Ramos (cell line): Measurements from ENCODE around the gene UNC79.
"Not testable (repeated sequence)": the region's sequence is repeated elsewhere in the genome, so short reads cannot be mapped to it uniquely, and the experiment has no call there.

Experiments
- in situ Hi-C: fragments of 300-500 bp; cut with MboI; formaldehyde crosslinking; loops from one replicate; pipeline ENCODE4 v1.14.3; 2022; ENCODE audit warnings: low sequenced_read_pairs; ENCODE audit not compliant: unreplicated experiment

Gene UNC79

DNA sequence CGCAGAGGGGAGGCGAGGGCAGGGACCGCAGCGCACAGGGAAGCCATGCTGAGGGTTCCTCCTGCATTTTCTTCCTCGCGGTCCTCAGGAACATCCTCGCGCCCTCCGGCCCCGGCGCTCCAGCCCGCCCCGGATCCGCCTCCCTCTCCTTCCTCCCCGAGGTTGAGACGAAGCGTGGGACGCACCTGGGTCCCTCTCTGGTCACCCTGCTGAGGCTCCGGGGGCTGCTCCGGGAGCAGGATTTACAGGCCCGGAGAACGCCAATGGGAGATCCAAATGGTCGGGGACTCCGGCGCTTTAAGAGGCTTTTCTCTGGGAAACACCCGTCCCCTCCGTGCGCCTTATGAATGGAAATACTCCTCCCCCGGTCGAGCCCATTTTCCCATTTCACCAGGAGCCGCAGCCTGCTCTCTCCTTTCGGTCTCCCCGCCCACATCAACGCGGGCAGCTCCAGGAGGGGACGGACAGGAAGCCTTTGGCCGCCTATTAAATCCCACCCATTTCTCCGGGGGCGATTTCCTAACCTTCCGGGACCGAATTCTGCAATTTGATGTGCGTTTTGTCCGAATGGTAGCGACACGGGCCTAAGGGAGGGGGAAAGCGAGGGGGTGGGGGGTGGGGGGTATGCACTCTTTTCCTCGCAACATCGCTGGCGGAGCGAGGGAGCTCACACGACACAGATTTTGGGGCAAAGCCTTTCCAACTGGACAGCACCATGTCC lies at the start of gene UNC79:
UNC79 (plus strand) TSS at position 625 of the 721 bp plus-strand sequence; CDS start at position 716, 91 bp downstream.
- in situ Hi-C loops = no loop called here

DNA sequence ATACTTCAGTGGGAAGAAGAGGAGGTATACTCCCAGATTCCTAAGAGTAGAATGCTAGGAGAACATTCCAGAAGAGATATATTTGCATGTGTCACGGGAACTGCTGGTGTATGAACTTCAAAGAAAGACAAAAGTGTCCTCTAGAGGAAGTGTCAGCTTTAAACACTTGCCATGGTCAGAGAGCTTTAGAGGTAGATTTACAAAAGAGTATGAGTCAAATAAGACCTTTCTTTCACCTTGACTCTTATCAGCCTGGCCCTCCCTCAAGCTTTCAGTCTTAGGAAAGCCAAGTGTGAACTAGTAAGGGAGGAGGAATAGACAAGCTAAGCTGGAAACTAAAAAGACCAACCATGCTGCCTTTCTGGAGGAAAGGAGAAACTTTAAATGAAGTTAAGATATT lies 49.1 kb upstream of the UNC79 start:
- in situ Hi-C loops = no loop called here

DNA sequence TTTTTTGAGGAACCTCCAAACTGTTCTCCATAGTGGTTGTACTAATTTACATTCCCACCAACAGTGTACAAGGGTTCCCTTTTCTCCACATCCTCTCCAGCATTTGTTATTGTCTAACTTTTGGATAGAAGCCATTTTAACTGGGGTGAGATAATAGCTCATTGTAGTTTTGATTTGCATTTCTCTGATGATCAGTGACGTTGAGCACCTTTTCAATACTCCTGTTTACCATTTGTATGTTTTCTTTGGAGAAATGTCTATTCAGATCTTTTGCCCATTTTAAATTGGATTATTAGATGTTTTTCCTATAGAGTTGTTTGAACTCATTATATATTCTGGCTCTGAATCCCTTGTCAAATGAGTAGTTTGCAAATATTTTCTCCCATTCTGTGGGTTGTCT lies 46.5 kb upstream of the UNC79 start:
- in situ Hi-C loops = not testable (repeated sequence)

DNA sequence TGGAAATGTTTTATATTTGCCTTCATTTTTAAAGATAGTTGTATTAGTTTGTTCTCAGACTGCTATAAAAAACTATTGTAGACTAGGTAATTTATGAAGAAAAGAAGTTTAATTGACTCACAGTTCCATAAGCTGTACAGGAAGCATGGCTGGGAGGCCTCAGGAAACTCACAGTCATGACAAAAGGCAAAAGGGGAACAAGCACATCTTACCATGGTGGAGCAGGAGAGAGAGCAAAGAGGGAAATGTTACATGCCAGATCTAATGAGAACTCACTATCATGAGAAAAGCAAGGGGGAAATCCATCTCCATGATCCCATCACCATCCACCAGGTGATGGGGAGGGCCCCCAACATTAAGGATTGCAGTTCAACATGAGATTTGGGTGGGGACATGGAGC lies 35.5 kb upstream of the UNC79 start:
- in situ Hi-C loops = no loop called here

DNA sequence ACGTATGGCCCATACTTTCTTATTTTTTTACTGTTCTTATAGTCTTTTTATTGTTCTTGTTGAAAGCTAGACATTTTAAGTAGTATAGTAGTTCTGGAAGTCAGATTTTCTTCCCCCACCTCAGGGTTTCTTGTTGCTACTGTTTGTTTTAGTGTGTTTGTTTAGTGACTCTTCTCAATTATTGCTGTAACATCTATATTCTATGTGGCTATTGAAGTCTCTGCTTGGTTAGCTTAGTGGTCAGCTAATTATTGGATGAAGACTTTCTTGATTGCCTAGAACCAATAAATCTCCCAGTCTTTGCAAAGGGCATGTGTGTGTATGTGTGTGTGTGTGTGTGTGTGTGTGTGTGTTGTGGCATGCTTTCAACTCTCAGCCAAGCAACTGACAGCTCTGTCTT lies 34.3 kb upstream of the UNC79 start:
- in situ Hi-C loops = no loop called here

DNA sequence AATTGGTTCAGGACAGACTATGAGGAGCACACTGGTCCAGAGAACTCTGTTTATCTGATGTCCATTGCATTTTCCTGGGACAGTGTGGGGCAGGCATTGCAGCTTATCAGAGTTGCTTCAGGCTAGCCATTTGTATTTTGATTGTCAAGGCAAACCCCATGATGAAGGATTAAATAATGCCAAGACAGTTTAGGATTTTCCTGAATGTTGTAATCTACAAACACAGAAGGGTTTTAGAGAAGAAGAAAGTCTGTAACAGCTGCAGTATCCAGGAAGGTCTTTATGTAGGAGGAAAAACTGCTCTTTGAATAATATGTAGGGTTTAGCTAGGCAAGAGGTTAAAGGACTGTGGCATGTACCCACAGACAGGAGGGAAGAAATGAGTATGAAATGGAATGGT lies 32.2 kb upstream of the UNC79 start:
- in situ Hi-C loops = no loop called here

DNA sequence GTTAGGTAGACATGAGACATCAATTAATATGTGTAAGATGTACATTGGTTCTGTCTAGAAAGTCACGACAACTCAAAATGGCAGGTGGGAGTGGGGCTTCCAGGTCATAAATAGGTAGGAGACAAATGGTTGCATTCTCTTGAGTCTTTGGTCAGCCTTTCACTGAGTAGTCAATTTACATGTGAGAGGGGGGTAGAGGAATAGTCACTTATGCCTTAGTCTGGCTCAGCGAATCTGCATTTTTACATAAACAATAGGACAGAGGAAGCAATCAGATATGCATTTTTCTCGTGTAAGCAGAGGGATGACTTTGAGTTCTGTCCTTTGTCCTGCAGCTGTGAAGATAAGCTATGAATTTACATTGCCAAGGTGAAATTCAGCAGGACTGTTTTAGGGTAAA lies 27.8 kb upstream of the UNC79 start:
- in situ Hi-C loops = no loop called here

DNA sequence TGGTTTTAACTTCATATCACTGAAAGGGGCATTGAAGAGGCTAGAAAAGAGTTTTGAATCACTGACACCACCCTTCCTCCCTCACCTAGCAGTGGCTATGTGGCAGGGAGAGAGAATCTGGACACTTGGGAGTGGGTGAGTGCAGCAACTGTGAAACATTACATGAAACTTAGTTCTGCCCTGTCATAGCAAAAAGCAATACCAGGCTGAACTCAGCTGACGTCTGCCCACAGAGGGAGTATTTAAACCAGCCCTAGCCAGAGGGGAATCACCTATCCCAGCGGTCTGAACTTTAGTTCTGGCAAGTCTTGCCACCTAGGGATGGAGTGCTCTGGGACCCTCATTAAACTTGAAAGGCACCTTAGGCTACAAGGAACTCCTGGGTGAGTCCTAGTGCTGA lies 20.7 kb upstream of the UNC79 start:
- in situ Hi-C loops = no loop called here

DNA sequence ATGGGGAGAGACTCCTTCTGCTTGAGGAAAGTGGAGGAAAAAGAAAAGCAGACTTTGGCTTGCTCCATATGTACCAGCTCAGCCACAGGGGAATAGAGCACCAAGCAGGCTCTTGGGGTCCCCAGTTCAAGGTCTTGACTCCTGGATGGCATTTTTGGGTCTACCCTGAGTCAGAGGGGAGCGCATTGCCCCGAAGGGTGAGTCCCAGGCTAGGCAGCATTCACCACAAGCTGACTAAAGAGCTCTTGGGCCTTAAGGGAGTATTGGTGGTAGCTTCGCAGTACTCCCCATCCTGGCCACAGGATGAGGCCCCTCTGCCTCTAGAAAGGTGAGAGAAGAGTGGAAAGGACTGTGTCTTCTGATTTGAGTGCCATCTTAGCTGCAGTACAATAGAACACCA lies 19.8 kb upstream of the UNC79 start:
- in situ Hi-C loops = no loop called here

DNA sequence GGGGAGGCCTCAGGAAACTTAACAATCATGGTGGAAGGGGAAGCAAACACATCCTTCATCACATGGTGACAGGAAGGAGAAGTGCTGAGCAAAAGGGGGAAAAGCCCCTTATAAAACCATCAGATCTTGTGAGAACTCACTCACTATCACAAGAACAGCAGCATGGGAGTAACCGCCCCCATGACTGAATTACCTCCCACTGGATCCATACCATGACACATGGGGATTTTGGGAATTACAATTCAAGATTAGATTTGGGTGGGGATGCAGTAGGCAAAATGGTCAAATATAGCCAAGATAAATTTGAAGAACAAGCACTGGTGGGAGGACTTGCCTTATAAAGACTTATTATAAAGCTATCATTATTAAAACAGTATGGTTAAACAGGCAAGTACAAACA lies 5.6 kb upstream of the UNC79 start:
- in situ Hi-C loops = not testable (repeated sequence)

DNA sequence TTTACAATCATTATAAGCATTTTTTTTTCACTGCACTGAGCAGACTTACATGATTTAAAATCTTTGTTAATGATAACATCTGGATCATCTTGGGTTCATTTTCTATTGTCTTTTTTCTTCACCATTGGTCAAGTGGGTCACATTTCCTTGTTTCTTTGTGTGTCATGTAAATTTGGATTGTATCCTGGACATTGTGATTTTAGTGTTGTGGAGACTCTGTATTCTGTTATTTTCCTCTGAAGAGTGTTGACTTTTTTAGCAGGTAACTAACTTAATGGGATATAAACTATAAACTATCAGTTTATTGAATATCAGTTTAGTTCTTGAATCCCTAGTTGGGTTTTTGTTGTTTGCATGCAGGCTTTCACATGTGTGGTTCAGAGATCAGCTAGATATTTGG lies 4.0 kb upstream of the UNC79 start:
- in situ Hi-C loops = no loop called here

DNA sequence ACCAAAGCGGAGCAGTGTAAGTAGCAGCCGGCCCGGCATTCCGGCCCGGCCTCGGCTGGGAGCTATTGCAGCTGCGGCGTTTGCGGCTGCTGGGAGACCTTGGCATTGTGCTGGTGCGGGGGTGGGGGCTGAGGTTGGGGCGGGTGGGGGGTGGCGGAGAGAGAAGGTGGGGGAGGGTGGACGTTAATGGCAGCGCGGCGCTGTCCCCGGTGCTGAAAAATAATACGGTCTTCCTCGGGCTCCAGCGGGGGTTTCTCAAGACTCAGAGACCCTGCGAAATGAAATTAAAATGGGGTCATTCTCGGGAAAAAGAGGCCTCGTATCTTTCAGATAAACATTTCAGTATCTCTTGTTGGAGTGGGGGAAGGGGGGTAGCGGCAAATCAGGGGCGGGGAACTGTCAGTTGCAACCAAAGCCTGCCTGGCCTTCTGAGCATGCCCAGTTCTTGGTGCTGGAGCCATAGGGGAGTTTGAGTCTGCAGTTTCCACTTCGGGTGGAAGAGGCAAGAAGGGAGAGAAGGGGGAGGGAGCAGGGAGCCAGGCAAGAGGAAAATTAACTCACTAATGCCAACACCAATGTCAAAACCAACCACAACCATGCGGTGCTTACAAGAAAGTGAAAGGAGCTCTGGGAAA lies 414 bp downstream of the UNC79 start:
- in situ Hi-C loops = no loop called here

DNA sequence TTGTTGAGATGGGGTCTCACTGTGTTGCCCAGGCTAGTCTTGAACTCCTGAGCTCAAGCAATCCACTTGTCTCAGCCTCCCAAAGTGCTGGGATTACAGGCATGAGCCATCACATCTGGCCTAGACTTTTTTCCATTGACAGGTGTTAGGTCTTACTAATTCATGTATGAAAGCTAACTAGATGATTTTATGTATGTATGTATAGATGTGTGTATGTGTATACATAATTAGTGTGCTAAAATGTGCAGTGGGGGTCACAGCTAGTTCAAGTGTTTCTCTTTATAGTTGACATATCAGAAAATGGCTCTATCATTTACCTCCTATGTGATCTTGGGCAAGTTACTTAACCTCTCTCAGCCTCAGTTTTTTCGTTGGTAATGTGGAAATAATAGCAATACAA lies 23.5 kb downstream of the UNC79 start:
- in situ Hi-C loops = no loop called here

DNA sequence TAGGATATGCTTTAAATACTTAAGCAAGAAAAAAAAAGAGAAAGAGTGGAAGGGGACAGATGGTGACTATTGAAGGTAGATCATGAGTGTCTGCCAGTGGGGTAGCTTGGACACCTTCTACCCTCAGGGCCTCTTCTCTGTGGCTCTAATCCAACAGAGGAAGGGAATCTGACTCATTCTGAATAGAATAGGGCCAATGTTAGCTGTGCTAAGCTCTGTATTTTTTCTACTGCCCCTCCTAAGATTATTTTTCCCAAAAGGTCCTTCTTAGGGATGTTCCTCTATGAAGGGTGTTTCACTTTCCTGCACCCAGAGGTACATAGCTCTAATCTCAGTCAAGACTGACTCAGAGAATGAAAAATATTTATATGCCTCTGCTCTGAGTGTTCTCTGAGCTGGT lies 25.6 kb downstream of the UNC79 start:
- in situ Hi-C loops = no loop called here

DNA sequence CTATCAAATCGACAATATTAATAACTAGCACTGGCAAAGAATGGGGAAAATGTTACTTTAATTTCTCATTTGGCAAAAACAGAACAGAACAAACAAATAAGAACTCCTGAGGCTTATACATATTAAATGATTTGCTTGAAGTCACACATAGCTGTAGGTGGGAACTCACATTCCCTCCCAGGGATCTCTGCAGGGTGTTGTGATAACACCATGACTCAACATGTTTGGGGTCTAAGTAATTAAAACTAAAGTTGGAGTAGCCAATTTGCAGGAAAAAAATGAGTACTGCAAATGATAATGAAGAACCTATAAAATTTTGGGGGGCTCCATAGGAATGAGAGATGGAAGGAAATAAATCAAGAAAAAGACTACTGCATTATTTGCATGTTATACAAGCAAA lies 27.5 kb downstream of the UNC79 start:
- in situ Hi-C loops = no loop called here

DNA sequence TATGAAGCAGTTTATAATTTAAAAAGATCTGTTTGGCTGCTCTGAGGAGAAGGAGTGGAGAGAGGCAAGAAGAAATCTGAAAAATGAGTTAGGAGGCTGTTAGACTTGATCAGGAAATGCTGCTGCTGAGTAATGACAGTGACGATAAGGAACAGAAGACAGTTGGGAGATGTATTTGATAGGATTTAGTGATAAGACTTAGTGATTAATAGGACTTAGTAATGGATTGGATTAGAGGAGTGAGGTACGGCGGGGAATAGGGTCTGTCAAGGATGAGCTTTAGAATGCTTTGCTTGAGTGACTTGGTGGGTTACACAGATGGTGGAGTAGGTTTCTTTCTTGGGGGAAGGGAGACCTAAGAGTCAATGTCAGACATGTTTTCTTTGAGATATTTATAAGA lies 31.7 kb downstream of the UNC79 start:
- in situ Hi-C loops = no loop called here

DNA sequence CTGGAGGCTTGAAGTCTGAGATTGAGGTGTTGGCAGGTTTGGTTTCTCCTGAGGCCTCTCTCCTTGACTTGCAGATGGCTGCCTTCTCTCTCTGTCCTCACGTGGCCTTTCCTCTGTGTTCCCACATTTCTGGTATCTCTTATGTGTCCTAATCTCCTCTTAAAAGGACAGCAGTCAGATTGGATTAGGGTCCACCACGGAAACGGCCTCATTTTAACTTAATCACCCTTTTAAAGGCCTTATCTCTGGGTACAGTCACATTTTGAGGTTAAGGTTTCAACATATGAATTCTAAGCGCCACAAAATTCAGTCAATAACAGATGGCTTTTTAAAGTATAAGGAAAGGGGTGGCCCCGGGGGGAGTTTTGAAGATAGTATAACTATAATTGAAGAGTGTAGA lies 33.5 kb downstream of the UNC79 start:
- in situ Hi-C loops = no loop called here

DNA sequence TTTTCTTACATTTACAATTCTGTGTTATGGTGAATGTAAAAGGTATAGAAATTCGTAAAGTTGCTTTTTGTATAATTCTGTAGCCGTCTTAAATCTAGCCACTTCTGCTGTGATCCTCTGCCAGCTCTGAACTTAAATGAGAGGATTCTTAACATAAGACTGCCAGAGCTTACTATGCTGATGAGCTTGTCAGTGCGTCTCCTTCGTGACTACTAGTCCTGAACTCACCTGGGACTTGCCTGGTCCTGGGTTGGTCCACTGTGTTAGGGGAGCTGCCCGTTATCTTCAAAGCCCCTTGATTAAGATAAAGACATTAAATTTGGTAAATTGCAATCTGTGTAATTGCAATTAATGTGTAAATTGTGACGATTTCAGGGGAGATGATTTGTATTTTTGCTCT lies 44.7 kb downstream of the UNC79 start:
- in situ Hi-C loops = no loop called here

DNA sequence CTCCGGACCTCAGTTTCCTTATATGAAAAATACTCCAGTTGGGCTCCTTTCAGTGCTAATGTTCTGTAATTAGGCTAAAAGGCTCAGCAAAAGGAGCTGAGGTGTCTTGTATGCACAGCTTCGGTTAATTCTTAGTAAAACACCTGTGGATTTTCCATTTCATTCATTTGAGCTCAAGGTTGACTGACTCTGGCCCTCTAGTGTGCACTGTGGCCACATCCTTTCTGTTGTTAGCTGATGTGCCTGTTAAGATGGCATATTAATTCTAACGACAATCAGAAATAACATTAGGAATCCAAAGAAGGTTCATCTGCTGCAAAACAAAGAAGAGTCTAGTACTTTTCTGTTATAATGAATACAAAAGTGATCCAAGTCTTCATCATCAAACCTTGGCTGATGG lies 45.6 kb downstream of the UNC79 start:
- in situ Hi-C loops = no loop called here

DNA sequence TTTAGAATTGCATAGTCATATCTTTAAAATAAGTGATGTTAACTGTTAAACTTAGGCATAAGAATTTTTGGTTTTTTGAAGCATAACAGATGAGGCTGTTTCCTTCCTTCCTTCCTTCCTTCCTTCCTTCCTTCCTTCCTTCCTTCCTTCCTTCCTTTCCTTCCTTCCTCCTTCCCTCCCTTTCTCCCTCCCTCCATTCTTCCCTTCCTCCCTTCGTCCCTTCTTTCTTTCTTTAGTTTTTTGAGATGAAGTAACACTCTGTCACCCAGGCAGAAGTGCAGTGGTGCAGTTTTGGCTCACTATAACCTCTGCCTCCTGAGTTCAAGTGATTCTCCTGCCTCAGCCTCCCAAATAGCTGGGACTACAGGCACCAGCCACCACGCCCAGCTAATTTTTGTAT lies 48.3 kb downstream of the UNC79 start:
- in situ Hi-C loops = not testable (repeated sequence)

DNA sequence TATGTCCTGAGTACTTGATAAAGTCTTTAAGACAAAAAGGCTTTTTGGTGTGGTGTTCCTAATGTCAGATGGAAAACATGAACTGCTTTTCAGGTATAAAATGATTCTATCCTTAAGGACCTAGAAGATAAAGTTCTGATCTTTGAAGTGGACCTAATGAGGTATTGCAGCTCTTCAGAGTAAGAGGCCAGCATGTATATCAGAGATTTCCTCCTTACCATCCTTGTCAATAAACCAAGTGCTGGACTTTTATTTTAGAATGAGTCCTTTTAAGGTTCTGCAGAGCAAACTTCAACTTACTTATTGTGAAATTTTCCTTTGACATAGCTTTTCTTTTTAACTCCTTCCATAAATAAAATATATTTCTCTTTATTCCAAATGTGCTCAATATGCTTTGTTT lies 50.1 kb downstream of the UNC79 start:
- in situ Hi-C loops = no loop called here

DNA sequence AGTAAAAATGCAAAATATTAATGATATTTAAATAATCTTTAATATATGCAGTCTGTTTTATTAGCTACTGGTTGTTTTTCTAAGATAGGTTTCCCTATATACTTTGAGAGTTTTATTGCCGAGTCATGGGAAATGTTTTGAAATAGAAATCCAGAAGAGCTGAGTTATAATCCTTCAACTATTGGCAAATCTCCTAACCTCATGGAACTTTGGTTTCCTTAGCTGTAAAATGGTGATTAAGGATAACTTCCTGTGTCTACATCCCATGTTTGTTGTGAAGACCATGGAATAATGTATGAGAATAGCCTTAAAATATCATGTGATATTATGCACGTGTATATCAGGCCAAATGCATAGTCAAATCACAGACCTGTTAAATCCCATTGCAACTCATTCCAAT lies 51.0 kb downstream of the UNC79 start:
- in situ Hi-C loops = no loop called here
